Colonic mucosa (tissue), 4 donors: Measurements from ENCODE around the gene CHRDL2. TPM values are rescaled to one million over a fixed set of nuclear protein-coding genes. Genes with fewer than 3 reads are reported as not detected.

Experiments
- DNase-seq: peaks from one replicate; pipeline ENCODE4 v3.0.0-alpha.2; 2020
- H3K27ac ChIP-seq: fragments of 200-600 bp; one replicate; pipeline ENCODE4 v1.8.0; 2021
- H3K27me3 ChIP-seq: fragments of 200-600 bp; one replicate; pipeline ENCODE4 v1.8.0; 2021
- H3K36me3 ChIP-seq: fragments of 200-600 bp; one replicate; pipeline ENCODE4 v1.8.0; 2021
- H3K4me1 ChIP-seq: fragments of 200-600 bp; one replicate; pipeline ENCODE4 v1.8.0; 2021; ENCODE audit warnings: mild to moderate bottlenecking
- H3K4me3 ChIP-seq: fragments of 200-600 bp; one replicate; pipeline ENCODE4 v1.8.0; 2021
- H3K9ac ChIP-seq, 2 donors: one replicate each; pipeline ENCODE4 v1.7.0; 2013; ENCODE audit warnings: control low read depth in 2 of 2, low read depth in 2 of 2, low read length in 2 of 2
- H3K9me3 ChIP-seq: fragments of 200-600 bp; one replicate; pipeline ENCODE4 v1.8.0; 2021
- CTCF ChIP-seq: fragments of 200-600 bp; IDR thresholded peaks from one replicate; pipeline ENCODE4 v1.8.0; 2022; ENCODE audit warnings: antibody characterized with exemption, mild to moderate bottlenecking
- intact Hi-C: fragments of 100-400 bp; cut with DNase I; formaldehyde crosslinking; loops from one replicate; pipeline ENCODE4 v1.14.1; 2022
- total RNA-seq, 2 donors: library from RNA; stranded (reverse); fragmentation: NEBNext Ultra II Directional in 1 of 2; extraction: Animal tissue kit (Norgen Biotek cat#: 25700) in 1 of 2; gene quantifications; one replicate each; pipeline ENCODE4 v1.2.1, GENCODE V29; 2021
- donor health status: healthy.
- donor health status: DM: no; HTN: no; CAD: no.
- donor health status: DM: no; HTN: no; CAD: no.

CHRDL2 gene
- total RNA-seq, 2 donors from 2014 or later, result 0.42 to 26.5 TPM

GRCh38 chr11:74729397-74729796 lies 1.8 kb downstream of the CHRDL2 start:
- H3K4me1 ChIP-seq, result no peaks in the 10 kb centered on the region
- no peak overlapping the region for H3K9ac ChIP-seq
- no peak for DNase-seq
- no peak for TF ChIP-seq CTCF
- H3K9me3 ChIP-seq, result no peaks in the 10 kb centered on the region
- peaks cover 24% of the 10 kb centered on the region for H3K27me3 ChIP-seq
- no peak overlapping the region for H3K4me3 ChIP-seq
- H3K27ac ChIP-seq, result no peak overlapping the region
- H3K36me3 ChIP-seq, result no peaks in the 10 kb centered on the region
- intact Hi-C loops, result loop anchor here (10.0 kb wide), 1 partner anchor 95 kb away; no protein-coding TSS in a partner anchor

- intact Hi-C loops, result loop anchor here (10.0 kb wide), 1 partner anchor 92 kb away; no protein-coding TSS in a partner anchor
- Histone ChIP-seq H3K27me3 (peaks cover 18% of the 10 kb centered on the region), H3K9ac (no peak overlapping the region), H3K4me1 (no peaks in the 10 kb centered on the region), H3K36me3 (no peaks in the 10 kb centered on the region), H3K4me3 (no peak overlapping the region), H3K9me3 (no peaks in the 10 kb centered on the region), H3K27ac (no peak overlapping the region)
- TF ChIP-seq CTCF, result peak; percentile 85
- DNase-seq, result peak; percentile 69
Measured at GRCh38 chr11:74726547-74727182, 4.6 kb downstream of the CHRDL2 start.

GRCh38 chr11:74725701-74726100 lies 5.5 kb downstream of the CHRDL2 start:
- H3K36me3 ChIP-seq, result no peaks in the 10 kb centered on the region
- H3K4me3 ChIP-seq, result no peak overlapping the region
- H3K27ac ChIP-seq, result peak overlapping the region; percentile 1
- no peaks in the 10 kb centered on the region for H3K4me1 ChIP-seq
- no peak for TF ChIP-seq CTCF
- no peaks in the 10 kb centered on the region for H3K9me3 ChIP-seq
- H3K27me3 ChIP-seq, result peaks cover 13% of the 10 kb centered on the region
- intact Hi-C loops, result loop anchor here (10.0 kb wide), 1 partner anchor 91 kb away; no protein-coding TSS in a partner anchor
- no peak overlapping the region for H3K9ac ChIP-seq
- no peak for DNase-seq

- Histone ChIP-seq H3K27ac (no peak overlapping the region), H3K4me3 (no peak overlapping the region), H3K27me3 (no peaks in the 10 kb centered on the region), H3K4me1 (no peaks in the 10 kb centered on the region), H3K9me3 (no peaks in the 10 kb centered on the region), H3K36me3 (no peaks in the 10 kb centered on the region), H3K9ac (no peak overlapping the region)
- DNase-seq, result no peak
- intact Hi-C loops, result loop anchor here (10.0 kb wide), 1 partner anchor 89 kb away; no protein-coding TSS in a partner anchor
- TF ChIP-seq CTCF, result no peak
Measured at GRCh38 chr11:74723511-74723910, 7.7 kb downstream of the CHRDL2 start.

GRCh38 chr11:74721479-74721835 lies 9.8 kb downstream of the CHRDL2 start:
- H3K4me1 ChIP-seq, result no peaks in the 10 kb centered on the region
- no peak overlapping the region for H3K9ac ChIP-seq
- TF ChIP-seq CTCF, result no peak
- no peak for DNase-seq
- H3K27ac ChIP-seq, result no peak overlapping the region
- no peaks in the 10 kb centered on the region for H3K36me3 ChIP-seq
- no peaks in the 10 kb centered on the region for H3K9me3 ChIP-seq
- H3K27me3 ChIP-seq, result no peaks in the 10 kb centered on the region
- H3K4me3 ChIP-seq, result no peak overlapping the region
- intact Hi-C loops, result loop anchor here (10.0 kb wide), 1 partner anchor 87 kb away; no protein-coding TSS in a partner anchor
